HG03135 (cell line): ENCODE results near the gene HSPA13.
A peak's percentile ranks its signal among the peaks of the same experiment; 100 is the strongest.
"Not testable (repeated sequence)": the region's sequence is repeated elsewhere in the genome, so short reads cannot be mapped to it uniquely, and the experiment has no call there.

Source experiments
- ATAC-seq: cut with Tn5 transposase; IDR thresholded peaks from one replicate; pipeline ENCODE4 v1.9.1; 2021; ENCODE audit warnings: mild to moderate bottlenecking, moderate library complexity; ENCODE audit not compliant: unreplicated experiment

Gene HSPA13

DNA sequence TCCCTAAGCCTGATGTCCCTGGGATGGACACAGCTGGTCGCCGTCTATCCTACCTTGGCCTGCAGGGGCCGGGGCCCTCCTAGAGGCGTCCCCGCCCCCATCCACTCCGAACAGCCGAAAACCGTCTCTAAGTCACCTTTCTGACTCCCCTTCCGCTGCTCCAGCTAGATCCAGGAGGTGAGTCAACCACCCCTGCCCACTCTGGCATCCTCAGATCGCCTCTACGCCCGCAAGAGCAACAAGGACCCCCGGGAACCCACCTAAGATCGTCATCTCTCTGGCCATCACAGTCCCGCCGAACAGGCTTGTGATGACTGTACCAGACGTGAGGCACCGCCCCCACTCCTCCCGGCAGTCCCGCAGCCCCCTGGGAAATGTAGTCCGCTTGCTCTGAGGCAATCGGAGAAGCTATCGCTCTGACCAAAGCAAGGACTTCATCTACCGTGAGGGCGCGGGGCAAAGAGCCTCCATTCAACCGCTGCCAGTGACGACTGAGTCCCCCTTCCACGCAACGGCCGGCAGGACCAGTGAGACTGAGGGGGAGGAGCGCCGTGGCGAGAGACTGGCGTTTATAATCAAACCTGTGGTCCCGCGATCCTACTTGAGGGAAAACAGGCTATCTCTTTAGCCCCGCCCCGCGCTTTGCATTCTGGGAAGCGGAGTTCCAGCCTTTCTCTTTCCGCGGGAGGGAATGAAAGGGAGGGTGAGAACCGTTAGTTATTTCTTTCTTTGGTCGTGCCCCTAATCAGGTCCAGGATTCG is at the start of gene HSPA13:
HSPA13 (minus strand) TSS at position 312 of the 761 bp plus-strand sequence; CDS start at position 285, 27 bp downstream.
- ATAC-seq, result peak; percentile 98

GRCh38 chr21:14418920-14419319 is 36.0 kb upstream of the HSPA13 start:
- ATAC-seq, result no peak

- ATAC-seq, result no peak
These were observed 32.1 kb upstream of the HSPA13 start for GRCh38 chr21:14414932-14415508.

DNA sequence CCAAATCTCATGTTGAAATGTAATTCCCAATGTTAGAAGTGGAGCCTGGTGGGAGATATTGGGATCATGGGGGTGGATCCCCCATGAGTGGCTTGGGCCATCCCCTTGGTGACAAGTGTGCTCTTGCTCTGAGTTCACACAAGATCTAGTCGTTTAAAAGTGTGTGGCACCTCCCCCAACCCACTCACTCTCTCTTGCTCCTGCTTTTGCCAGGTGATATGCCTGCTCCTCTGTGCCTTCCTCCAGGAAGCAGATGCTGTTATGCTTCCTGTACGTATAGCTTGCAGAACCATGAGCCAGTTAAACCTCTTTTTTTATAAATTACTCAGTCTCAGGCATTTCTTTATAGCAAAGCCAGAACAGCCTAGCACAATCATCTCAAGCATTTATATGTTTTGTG is 23.0 kb upstream of the HSPA13 start:
- ATAC-seq, result no peak

GRCh38 chr21:14405225-14405624 is 22.3 kb upstream of the HSPA13 start:
- no peak for ATAC-seq

GRCh38 chr21:14403681-14404318 is 20.9 kb upstream of the HSPA13 start:
- no peak for ATAC-seq

- no peak for ATAC-seq
These were observed 18.3 kb upstream of the HSPA13 start for GRCh38 chr21:14401217-14401616.

DNA sequence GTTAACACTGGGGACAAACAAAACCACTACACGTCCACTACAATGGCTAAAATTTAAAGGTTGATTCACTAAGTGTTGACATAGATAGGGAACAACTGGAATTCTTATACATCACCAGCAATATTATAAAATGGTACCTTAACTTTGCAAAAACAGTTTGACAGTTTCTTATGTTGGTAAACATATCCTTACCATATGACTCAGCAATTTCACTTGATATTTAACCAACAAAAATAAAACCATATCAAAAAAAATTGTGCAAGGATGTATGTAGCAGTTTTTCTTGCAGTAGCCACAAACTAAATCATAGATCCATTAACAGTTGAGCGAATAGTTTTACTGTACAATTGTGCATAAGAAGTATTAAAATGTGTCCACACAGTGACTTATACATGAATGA is 5.3 kb upstream of the HSPA13 start:
- ATAC-seq, result no peak

DNA sequence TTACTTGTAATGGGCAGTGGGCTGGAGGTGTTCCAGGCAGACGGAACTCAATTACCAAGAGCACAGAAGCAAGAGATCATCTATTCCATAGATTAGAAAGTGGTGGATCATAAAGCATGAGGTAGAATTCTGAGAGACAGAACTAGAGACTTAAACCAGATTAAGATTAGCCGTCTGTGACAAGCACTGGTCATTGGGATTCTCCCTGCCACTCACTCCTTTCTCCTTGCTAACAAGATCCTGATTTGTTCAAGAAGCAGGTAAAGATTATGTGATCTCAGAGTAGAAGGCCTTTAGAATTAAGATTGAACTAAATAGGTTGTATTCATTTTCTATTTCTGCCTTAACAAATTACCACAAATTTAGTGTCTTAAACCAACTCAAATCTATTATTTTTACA is 1.5 kb upstream of the HSPA13 start:
- no peak for ATAC-seq

GRCh38 chr21:14383596-14384180 is 742 bp upstream of the HSPA13 start:
- ATAC-seq, result peak; percentile 22

DNA sequence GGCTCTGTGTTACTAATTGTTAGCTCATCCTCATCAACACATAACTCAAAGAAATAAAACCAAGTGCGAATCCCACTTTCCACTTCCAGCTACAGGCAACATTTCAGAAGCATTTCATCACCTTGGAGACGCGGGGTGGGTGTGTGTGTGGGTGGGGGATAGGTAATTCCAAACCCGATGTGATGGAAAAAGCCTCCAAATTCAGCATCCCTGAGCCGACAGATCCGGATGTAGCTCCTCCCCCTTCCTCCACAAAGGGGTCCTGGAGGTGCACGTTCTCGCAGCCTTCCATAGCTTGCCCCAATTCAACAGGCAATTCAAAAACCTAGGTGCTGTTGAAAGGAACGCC is 486 bp downstream of the HSPA13 start:
- peak; percentile 3 for ATAC-seq

GRCh38 chr21:14376854-14377253 is 6.1 kb downstream of the HSPA13 start:
- no peak for ATAC-seq

DNA sequence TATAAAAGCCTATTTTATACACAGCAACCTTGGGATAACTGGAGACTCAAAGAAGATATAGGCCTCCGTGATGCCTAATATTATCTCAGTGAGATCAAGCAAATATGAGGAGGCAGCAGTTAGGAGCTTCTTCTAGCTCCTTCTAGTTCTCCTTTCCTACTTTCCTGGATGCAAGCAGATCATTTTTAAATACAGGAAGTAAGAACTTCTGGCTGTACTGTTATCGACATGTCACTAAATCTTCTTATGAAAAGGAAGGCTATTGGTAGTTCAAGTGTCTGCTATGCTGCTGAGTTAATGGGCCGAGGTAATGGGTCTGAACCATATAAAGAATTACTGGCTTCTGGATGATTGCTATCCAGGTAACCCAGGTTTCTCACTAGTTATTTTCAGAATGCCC is 15.9 kb downstream of the HSPA13 start:
- no peak for ATAC-seq

DNA sequence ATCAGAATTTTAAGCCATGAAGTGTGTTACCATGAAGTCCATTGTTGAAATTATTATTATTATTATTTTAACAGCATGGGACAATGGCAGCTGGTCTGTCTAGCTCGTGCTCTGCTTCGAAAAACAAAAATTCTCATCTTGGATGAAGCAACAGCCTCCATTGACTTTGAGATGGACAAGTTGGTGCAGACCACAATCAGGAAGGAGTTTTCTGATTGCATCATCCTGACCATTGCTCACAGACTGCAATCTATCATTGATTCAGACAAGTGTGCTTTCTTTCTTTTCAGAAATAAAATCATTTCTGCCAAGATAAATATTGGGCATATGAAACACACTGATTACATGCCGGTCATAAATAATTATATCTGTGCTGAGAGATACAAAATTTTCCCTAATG is 21.0 kb downstream of the HSPA13 start:
- ATAC-seq, result no peak

- ATAC-seq, result no peak
These were observed 24.2 kb downstream of the HSPA13 start for GRCh38 chr21:14358775-14359174.

DNA sequence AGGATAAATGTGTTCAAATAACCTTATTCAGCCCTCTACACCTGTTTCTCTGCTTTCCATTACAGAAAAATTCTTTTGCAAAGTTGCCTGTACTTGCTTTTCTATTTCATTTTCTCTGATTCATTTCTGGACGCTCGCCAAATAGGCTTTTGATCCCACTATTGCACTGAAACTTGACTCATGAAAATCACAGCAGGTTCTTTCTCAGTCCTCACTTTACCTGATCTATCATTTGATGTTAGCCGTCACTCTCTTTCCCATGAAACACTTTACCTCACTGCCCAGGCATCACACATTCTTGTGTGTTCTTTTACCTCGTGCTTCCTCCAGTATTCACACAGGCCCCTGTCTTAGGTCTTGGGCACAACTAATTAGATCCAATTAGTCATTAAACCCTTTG is 26.2 kb downstream of the HSPA13 start:
- ATAC-seq, result no peak

DNA sequence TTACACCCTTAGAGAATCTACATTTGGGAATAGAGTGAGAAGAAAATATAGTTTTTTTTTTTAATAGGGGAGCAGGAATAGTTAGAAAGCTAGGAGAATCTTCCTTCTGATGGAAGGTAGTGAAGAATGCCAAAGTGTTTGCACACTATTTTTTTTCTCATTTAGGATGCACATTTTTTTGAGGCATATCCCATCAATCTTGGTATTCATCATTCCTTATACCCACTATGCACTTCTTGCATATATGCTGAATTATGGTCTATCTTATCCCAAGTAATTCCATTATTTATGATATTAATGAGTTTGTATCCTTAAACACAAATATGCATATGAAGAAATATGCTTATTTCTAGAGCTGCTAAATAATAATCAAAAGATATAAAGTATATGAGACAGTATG is 28.4 kb downstream of the HSPA13 start:
- no peak for ATAC-seq

DNA sequence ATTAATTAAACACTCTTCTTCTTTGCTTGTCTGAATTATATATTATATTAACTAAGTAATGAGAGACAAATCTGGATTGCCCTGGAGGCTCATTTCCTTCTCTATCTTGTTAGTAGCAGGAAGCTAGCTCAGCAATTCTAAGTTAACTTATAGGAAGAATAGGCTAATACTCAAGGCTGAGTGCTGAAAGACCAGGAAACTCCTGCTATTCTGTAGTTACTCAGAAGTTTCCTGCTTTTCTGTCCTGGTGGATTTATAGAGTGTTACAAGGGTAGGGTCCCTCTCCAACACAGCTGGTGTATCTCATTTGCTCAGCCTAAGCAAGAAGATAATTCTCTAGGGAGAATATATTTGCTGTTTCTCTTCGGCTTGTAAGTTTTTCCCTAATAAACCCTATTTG is 29.2 kb downstream of the HSPA13 start:
- ATAC-seq, result no peak

DNA sequence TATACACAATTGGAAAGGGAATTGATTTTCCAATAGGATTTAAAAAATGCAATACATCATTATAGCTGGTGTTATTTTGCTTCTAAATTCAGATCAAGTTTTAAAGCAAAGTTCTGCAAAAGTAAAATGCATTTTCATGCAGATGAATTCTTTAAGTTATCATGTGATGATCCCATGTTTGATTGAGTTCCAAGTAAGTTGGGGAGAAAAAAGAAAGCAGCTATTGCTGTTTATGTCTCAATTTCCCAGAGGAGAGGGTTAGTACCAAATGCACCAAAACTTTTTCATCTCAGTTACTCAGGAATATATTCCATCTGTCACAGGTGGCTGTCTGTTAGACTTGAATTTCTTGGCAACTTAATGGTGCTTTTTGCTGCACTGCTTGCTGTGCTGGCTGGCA is 29.7 kb downstream of the HSPA13 start:
- ATAC-seq, result no peak

- not testable (repeated sequence) for ATAC-seq
These were observed 55.6 kb downstream of the HSPA13 start for GRCh38 chr21:14327346-14327745.

DNA sequence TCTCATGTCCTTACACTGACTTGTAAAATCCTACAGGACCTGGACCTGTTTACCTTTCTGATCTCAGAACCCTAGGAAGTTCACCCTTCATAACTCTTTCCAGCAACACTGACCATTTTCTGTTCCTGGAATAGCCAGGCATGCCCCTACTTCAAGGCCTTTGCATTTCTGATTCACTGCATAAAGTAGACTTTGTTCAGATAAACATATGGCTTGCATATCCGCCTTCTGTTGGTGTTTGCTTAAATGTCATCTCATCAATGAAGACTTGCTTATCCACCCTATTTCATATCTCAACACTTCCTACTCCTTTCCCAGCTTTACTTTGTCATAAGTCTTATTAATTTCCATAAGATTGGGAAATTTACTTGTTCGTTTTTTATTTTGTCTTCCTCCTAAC is 57.4 kb downstream of the HSPA13 start:
- no peak for ATAC-seq
